ENCODE measurements around the gene ZNF281.

GRCh38 chr1:200379940-200380588, 29.8 kb downstream of the ZNF281 start:
- TF ChIP-seq POLR2A (IDR thresholded peaks at IDR 0.05) (no peak), CTCF (IDR thresholded peaks at IDR 0.05) (no peak)

Data from esophagus squamous epithelium (tissue), 4 donors.